Stimulated activated CD4-positive, alpha-beta T cell treated with anti-CD3 and anti-CD28 coated beads, Interleukin-1b, Interleukin-23, amount 100 ng/mL, for 4 hours (primary cell): ENCODE data around the gene MELK.

Experiments
- DNase-seq, 2 donors: peaks; one replicate each; pipeline ENCODE4 v3.0.0-alpha.2; 2020; ENCODE audit warnings: low read depth in 2 of 2

MELK gene

DNA sequence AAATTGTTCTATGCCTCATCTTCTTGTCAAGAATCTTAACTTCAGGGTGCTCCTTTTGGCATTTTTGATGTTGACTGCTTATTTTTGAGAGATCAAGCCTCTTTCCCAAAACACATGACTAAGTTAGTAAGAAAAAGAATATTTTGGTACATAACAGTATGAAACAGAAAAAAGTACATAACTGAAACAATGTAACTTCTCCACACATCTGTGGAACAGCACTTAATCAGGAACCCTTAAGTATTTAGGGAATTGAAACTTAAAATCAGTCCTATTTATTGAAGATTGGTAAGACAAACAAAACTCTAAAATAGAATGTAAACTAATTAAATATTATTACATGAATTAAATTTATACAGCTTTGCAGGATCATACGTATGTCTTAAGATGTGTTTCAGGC lies 103.4 kb downstream of the MELK start:
- DNase-seq: no peak

DNA sequence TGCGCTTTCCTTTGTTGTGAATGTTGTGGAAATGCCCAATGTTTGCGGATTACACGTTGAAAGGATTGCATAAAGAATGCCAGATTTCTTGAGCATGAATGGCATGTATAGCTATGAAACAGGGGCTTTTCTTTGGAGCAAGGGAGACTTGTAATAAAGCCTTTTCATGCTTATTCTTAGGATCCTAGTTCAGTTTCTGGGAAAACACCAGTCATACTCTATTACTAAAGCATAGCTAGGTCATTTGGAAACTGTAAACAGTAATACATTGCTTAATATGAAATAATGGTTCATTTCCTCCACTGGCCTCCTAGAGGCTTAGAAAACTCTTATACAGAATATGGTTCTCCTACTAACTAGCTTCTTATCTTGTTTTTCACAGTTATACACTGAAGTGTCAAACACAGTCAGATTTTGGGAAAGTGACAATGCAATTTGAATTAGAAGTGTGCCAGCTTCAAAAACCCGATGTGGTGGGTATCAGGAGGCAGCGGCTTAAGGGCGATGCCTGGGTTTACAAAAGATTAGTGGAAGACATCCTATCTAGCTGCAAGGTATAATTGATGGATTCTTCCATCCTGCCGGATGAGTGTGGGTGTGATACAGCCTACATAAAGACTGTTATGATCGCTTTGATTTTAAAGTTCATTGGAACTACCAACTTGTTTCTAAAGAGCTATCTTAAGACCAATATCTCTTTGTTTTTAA lies 104.2 kb downstream of the MELK start:
- DNase-seq: no peak

DNA sequence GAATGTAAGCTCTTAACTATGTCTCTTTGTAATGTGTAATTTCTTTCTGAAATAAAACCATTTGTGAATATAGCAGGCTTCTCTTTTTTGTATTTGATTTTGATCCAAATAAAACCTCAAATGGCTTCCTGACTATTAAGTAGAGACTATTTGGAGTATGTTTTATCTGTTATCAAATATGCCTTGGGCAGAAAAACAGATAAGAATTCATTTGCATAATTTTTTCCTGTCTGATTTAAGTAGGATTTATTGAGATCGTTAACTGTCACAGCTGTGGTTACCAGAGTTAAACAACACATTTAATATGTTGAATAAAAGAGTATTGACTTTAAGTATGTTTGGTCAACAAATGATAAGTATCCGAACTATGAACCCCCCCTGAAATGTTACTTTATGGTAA lies 104.9 kb downstream of the MELK start:
- DNase-seq: no peak

DNA sequence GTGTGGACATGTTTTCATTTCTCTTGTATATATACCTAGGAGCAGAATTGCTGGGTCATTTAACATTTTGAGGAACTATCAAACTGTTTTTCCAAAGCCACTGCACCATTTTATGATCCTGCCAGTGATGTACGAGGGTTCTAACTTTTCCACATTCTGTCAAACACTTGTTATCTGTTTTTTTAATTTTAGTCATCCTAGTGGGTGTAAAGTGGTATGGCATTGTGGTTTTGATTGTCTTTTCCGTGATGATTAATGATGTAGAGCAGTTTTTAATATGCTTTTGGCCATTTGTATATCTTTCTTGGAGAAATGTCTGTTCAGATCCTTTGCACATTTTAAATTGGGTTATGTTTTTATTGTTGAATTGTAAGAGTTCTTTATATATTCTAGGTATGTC lies 107.0 kb downstream of the MELK start:
- no peak for DNase-seq

DNA sequence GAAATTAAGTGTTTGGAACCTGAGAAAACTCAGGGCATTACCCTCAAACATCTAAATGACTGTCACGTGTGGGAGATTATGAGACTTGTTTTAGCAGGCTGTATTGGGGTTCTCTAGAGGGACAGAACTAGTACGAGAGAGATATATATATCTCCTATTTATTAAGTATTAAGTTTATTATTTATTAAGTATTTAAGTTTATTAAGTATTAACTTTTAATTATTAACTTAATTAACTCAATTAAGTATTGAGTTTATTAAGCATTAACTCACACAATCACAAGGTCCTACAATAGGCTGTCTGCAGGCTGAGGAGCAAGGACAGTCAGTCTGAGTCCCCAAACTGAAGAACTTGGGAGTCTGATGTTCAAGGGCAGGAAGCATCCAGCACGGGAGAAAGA lies 113.8 kb downstream of the MELK start:
- no peak for DNase-seq

DNA sequence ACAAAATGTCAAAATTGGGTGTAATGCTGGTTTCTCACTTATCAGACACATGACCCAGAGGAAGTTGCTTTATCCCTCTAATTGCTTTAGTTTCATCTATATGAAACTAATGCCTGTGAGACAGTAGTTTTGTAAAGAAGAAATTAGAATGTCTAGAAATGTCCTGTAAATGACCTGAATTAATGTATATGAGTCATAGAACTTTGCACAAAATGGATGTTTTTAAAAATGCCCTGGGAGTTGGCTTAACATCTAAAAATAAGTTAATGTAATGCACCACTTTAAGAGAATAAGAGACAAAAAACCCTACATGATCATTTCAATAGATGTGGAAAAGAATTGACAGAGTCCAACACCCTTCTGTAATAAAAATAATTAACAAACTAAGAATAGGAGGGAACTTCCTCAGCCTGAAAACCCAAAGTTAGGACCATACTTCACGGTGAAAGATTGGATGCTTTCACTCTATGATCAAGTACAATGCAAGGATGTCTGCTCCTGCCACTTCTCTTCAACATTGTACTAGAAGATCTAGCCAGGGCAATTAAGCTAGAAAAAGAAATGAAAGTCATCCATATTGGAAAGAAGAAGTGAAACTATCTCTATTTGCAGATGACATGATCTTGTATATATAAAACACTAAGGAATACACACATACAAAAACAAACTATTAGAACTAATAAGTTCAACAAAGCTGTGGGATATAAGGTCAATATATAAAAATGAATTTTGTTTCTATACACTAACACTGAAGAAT lies 117.9 kb downstream of the MELK start:
- no peak for DNase-seq

DNA sequence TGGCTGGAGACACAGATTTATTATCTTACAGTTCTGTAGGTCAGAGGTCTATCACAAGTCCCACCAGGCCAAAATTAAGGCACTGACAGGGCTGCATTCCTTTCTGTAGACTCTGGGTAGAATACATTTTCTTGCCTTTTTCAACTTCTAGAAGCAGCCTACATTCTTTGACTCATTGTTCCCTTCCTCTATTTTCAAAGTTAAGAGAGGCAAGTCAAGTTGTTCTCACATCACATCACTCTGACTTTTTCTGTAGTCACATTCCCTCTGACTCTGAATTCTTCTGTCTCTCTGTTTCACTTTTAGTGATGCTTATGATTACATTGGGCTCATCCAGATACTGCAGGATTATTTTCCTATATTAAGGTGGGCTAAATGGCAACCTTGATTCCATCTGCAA lies 119.0 kb downstream of the MELK start:
- DNase-seq: no peak

DNA sequence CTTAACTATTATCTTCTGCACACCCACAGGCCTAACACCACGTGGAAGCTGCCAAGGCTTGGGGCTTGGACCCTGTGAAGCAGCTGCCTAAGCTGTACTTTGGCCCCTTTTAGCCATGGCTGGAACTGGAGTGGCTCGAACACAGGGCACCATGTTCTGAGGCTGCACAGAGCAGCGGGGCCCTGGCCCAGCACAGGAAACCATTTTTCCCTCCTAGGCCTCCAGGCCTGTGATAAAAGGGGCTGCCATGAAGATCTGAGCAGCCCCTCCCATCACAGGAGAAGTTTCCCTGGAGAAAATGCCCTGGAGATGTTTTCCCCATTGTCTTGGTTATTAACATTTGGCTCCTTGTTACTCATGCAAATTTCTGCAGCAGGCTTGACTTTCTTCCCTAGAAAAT lies 126.3 kb downstream of the MELK start:
- DNase-seq: no peak

DNA sequence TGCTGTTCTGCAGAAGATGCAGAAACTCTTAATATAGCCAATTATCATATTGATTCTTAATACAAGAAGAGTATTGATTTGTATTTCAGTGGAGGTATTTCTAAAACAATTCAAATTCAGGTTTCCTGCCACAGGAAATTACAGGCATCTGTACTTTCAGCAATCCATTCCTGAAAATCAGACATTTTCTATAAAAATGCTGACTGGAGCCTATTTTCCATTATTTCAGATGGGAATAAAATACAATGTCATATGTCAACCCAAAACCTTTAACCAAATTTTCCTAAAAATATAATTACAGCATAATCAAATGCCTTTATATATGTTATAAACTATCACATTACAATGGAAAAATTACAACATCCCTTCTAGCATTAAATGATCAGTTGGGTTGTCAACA lies 131.5 kb downstream of the MELK start:
- DNase-seq: no peak

DNA sequence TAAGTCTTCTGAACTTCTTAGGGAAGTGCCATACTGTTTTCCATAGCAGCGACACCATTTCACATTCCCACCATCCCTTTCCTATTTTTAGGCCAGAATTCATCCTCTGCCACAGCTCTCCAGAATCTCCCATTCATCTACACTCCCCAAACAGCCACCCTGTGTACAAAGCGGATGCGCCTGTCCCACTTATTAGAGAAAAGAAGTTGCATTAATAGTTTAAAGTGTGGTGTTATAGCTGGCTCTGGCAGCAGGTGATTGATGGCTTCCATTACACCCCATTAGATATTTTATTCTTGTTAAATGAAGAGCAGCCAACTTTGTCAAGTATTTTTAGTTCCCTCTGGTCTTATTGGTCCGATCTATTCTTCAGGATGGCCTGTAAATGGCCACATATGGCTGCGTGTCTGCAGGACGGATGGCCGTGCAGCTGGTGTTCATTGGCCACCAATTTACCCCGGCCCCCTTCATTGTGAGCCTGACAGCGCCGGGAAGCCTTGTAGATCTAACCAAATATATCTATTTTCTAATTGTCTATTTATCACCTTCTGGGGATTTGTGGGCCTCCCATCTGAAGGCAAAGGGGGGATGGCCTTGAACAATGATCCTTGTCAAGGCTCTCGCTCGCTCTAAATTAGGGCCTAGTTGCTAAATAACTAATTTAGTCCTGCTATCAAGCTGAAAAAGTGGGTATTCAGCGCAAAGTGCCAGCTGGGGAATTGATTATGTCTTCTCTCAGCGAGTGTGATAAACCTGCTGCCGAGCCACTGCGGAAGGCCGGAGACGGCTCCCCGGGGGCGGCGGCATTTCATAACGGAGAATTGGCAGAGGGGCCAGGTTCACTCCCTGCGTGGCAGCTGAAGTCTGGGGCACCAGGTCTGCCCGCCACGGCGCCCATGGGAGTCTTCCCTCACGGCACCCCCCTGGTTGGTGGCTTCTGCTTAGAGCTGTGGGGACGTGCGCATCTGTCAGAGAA lies 141.1 kb downstream of the MELK start:
- no peak for DNase-seq

DNA sequence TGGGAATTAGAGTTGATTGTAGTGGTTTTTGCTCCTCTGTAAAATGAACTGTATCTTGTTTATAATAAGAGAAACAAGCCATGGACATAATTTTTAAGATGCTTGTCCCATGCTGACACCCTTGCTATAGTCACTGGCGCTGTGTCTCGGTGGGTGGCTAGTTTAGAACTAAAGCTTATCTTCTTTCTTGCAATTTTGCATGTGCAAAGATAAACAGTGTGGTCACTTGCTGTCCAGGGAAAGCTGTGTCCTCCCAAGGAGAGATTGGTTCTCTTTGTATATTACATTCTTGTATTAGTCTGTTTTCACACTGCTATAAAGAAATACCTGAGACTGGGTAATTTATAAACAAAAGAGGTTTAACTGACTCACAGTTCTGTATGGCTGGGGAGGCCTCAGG lies 143.8 kb downstream of the MELK start:
- no peak for DNase-seq

DNA sequence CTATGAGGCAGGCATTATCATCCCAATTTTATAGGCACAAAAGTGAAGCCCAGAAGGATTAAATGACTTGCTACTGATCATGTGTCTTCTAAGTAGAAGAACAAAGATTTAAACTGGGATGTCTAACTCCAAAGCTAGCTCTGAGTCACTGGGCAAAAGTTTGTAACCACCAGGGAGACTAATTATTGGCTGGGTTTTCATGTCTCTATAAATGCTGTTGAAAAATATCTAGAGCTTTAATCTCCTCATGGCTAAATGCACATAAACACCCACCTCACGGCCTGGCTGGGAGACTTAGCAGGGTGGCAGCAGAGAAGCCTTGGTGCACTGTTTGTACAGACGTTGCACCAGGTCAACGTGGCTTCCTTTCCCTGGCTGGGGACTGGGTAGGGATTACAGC lies 144.6 kb downstream of the MELK start:
- no peak for DNase-seq

DNA sequence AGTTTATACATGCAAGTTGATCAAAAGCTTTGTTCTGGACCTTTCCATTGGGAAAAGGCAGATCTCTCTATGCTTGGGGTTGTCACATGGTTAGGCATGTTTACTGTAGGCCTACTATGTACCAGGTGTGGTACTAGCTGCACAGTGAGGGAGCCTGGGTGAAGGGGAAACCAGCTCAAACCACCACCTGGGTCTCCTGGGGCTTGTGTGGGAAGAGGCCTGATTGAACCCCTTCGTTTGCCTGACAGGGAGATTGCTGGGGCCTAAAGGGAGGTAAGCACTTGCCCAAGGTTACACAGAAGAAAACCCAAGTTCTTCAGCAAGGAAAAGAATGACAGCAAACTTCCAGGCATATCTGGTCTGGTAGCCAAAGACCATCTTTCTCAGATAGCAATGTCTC lies 145.9 kb downstream of the MELK start:
- DNase-seq: no peak

DNA sequence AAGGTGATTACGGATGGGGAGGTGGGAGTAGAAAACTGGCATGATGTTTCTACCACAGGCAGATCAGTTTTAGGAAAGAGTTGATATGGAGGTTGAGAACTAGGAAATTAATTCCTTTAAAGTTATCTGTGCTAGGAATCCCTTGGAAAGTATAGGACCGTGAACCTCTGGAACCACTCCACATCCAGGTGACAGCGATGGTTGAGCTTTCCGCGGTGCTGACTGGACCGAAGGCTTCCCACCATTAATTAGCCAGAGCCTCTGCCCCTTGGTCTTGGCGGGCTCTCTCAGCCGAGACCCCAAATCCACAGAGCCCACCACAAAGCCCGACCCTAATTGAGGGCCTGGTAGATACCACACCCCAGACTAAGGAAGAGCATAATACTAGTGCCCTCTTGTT lies 147.3 kb downstream of the MELK start:
- DNase-seq: no peak

DNA sequence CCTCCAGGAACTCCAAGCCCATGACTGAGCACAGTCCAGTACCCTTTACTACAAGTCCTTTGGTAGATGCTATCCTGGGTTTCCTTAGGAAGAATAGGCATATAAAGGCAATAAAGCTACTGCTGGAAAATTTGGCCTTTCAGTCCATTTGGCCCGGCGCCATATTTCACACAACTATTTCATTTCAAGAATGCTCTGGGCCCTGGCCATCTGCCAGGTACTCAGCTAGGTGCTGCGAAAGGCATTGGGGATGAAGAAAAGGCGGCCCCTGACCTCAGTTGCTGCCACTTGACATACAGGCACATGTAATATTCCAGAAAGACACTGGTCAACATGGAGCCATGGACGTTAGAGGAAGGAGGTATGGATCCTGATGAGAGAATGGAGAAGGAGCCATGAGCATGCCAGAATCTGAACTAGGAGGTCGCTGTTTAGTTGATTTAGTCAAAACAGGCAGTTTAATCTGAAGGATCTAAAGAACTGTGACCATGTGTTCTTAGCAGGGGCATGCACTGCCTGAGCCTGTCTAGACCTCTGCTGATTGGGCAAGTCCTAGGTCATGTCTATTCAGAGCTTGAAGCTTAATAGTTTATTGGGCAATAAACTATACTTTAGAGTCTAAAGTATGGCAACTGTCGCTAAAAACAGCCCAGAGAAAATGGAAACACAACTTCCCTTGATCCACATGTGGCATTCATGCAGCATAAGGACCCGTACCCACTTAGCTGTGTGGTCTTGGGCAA lies 149.3 kb downstream of the MELK start:
- DNase-seq: no peak

DNA sequence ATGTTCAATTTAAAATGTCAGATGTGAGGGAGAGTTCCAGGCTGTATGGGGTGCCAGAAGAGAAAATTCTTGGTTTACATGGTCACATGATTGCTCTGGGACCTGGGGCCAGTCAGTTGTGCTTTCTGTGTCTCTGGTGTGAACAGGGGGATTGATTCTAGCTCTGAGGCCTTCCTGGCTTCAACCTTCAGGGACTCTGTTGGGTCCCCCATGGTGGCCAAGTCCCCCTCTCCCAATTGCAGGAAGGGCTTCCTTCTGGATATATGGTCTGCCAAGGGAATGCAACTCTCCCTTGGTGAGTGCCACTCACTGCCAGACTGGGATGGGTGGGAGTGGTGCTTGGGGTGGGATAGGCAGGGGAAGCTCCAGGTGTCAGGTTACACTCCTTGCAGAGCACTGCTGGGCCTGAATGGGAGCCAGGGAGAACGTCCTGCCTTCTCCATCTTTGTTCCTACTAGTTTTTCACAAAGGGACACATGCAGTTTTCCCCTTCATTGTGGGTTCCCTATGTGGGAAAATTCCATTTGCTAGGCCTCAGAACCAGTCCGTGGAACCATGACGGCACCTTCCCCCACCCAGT lies 153.2 kb downstream of the MELK start:
- DNase-seq: no peak
